ENCODE data around the gene C1orf115.

GRCh38 chr1:220741825-220742224, 51.7 kb downstream of the C1orf115 start:
- no peak for TF ChIP-seq CTCF (optimal IDR thresholded peaks at IDR 0.05 in 1 of 3, IDR thresholded peaks at IDR 0.05 in 1 of 3, conservative IDR thresholded peaks at IDR 0.05 in 1 of 3; ENCODE audit: extremely low read depth in 1 of 3, insufficient read depth in 2 of 3, low read length in 3 of 3)
- TF ChIP-seq EZH2 (IDR thresholded peaks at IDR 0.05; ENCODE audit: low read length): no peak

Data from keratinocyte (primary cell).